NCI-H2171 treated with DMSO at 0.1 percent for 48 hours (cell line): Measurements from ENCODE around the gene PCLO.
A peak's percentile ranks its signal among the peaks of the same experiment; 100 is the strongest.
"Not testable (repeated sequence)": the region's sequence is repeated elsewhere in the genome, so short reads cannot be mapped to it uniquely, and the experiment has no call there.

ENCODE experiments used
- DNase-seq: peaks from one replicate; lab custom pipeline; 2025; lab: John Stamatoyannopoulos, UW

The PCLO gene

GRCh38 chr7:83130623-83131545 lies 31.8 kb downstream of the PCLO start:
- DNase-seq, result no peak

DNA sequence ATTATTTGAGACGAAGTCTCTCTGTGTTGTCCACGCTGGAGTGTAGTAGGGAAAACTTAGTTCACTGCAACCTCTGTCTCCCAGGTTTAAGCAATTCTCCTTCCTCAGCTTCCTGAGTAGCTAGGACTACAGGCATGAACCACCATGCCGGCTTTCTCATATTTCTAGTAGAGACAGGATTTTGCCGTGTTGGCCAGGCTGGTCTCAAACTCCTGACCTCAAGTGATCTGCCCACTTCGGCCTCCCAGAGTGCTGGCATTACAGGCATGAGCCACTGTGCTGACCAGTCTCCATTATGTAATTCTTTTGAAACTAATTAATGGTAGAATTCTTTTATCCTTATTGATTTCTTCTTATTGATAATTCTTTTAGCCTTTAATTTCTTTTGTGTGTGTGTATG lies 32.5 kb downstream of the PCLO start:
- no peak for DNase-seq

- DNase-seq, result no peak
Observed at GRCh38 chr7:83119494-83119893, 43.2 kb downstream of the PCLO start.

GRCh38 chr7:83119026-83119382 lies 43.7 kb downstream of the PCLO start:
- DNase-seq, result no peak

- DNase-seq, result no peak
Observed at GRCh38 chr7:83118347-83119025, 44.2 kb downstream of the PCLO start.

- no peak for DNase-seq
Observed at GRCh38 chr7:83117466-83117865, 45.2 kb downstream of the PCLO start.

- no peak for DNase-seq
Observed at GRCh38 chr7:83111391-83111790, 51.3 kb downstream of the PCLO start.

DNA sequence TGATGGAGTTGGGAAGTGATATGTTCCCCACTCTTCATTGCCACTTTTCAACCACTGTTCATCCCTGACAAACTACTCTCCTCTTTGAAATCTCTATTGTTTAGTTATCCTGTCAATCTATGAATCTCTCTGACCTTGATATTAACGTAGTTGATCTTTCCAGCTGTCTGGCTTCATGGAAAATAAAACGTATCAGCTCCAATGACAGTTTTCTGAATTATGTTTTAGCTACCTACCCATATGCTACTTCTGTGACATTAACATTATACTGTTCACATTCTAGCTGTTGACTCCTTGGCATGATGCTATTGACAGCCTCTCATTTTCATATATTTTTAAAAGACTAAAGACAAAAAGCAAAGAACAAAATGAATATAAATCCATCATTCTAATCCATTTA lies 53.3 kb downstream of the PCLO start:
- DNase-seq, result peak; percentile 43

DNA sequence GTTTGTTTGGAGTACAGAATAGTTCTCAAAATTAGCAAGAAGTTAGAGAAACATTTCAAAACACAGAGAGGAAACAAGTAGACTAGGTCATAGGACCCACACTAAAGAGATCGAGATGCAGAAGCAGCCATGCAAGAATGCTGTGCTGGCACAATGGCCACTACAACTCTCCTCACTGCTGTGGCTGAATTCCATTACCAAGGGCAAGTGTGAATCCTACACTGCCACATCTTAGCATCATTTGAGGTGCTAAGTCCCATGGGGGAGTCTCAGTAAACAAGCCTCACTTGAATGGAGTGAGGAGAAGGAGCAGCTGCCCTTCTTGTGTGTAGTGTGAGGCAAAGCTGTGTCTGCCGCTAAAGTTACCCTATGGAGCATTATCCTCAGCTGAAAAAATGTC lies 56.7 kb downstream of the PCLO start:
- DNase-seq, result peak; percentile 42

GRCh38 chr7:83105063-83105462 lies 57.6 kb downstream of the PCLO start:
- DNase-seq, result no peak

- DNase-seq, result no peak
Observed at GRCh38 chr7:83101530-83101929, 61.2 kb downstream of the PCLO start.

DNA sequence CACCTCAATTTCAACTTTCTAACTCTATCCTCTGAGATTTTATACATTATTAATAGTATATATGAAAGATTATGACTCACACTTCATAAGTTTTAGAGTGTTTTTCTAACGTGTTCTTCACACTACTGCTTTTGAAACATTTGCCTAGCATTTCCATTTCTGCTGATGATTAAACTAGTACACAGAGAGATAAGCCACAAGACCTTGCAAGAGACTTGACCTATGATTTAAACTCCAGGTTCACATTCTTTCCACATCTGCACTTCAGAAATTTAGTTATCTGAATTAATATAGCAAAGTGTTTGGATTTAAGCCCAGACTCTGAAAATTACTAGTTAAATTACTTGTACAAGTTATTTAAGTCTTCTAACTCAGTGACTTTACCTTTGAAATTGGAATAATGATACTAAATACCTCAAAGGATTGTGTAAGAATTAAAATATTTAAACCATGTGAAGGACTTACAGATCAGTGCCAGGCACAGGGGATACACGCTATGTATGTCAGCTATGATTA lies 66.6 kb downstream of the PCLO start:
- DNase-seq, result no peak

DNA sequence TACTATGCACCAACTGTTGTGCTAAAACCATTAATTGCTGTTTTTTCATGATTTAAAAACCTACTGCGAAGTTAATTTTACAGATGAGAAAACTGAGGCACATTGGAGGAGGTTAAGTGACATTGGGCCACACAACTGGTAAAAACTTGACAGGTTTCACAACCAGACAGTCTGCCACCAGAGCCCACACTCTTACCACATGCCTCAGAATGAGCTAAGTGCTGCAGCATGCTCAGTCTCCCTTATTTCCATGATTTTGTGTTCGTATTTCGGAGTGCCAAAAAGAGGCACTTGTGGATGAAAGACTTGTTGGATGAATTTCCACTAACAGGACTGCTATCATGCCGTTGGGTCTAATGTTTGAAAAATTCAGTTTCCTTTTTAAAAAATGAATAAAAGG lies 77.4 kb downstream of the PCLO start:
- no peak for DNase-seq

DNA sequence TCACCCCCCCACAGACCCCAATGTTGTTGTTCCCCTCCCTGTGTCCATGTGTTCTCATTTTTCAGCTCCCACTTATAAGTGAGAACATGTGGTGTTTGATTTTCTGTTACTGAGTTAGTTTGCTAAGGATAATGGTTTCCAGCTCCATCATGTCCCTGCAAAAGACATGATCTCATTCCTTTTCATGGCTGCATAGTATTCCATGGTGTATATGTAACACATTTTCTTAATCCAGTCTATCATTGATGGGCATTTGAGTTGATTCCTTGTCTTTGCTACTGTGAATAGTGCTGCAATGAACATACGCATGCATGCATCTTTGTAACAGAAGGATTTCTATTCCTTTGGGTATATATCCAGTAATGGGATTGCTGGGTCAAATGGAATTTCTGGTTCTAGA lies 82.8 kb downstream of the PCLO start:
- not testable (repeated sequence) for DNase-seq

DNA sequence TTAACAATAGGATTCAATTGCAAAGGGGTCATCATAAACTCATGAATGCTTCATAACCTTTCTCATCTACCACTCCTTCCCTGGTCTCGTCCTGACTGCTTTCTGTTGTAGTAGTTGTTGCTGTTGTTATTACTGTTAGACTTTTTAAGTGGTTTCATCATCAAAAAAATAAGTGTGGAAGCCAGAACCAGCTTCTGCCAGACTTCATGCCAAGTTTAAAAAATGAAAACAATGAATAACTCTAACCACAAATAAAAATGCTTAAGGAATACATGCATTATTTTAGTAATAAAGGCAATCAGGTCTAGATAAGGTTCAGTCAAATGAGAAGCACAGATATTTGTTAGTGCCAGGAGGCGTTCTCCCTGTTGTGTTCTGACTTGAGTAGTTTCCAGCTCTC lies 85.4 kb downstream of the PCLO start:
- no peak for DNase-seq

- peak; percentile 11 for DNase-seq
Observed at GRCh38 chr7:83072576-83073517, 89.8 kb downstream of the PCLO start.

- no peak for DNase-seq
Observed at GRCh38 chr7:83065714-83066113, 97.0 kb downstream of the PCLO start.

GRCh38 chr7:83060218-83060617 lies 102.5 kb downstream of the PCLO start:
- peak; percentile 88 for DNase-seq

DNA sequence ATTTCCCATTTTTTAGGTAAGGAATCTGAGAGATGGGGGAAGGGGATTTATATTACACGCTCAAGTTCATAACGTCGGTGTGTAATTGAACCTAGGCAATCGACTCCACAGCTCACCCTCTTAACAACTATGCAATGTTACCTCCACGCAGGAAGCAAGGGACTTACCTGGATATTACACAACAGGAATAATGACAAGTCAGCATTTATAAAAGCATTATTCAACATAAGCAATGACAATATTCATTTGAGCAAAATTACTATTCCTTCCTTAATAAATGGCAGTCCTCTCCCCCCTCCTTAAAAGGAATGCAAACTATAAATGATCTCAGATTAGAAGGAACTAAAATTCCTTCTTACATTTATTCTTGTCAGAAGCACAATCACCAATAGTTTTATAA lies 104.0 kb downstream of the PCLO start:
- DNase-seq, result no peak

DNA sequence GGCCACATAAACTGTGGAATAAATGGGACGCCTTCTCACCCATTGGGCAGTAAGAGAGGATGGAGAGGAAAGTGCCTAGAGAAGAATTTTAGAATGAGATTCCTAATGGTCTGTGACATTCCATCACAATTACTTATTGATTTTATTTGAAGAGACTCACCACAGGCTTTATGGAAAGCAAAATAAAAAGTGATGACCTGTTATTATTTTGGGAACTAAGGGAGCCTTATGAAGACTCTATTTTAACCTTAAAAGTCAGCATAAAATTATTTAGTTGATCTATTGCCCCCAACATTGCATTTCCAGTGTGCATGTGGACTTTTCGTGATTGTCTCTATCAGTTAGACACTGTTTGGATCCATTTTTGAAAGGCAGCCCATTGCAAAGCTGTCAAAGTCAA lies 107.5 kb downstream of the PCLO start:
- no peak for DNase-seq

DNA sequence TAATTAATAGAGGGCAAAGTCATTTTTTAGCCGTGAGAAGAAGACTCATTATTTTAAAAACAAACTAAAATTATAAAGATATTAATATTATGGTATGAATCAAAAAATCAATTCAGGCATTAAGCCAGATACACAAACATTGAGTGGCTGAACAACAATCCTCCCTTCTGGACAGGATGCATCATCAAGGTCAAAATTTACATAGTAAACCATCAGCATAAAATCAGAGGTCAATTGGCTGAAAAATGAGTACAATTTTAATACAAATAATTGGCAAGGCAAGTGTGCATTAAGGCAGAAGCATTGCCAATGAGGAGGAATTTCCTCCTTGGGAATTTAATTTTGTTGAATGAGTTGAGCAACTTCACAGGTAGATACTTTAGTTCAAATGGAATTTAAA lies 108.2 kb downstream of the PCLO start:
- DNase-seq, result no peak

- no peak for DNase-seq
Observed at GRCh38 chr7:83053965-83054364, 108.7 kb downstream of the PCLO start.
